HG03469 (cell line): ENCODE measurements around the gene CDC42EP3.

Experiments
- ATAC-seq: cut with Tn5 transposase; IDR thresholded peaks from one replicate; pipeline ENCODE4 v1.9.1; 2021; ENCODE audit warnings: mild to moderate bottlenecking, moderate library complexity, moderate number of reproducible peaks; ENCODE audit not compliant: unreplicated experiment

The CDC42EP3 gene

DNA sequence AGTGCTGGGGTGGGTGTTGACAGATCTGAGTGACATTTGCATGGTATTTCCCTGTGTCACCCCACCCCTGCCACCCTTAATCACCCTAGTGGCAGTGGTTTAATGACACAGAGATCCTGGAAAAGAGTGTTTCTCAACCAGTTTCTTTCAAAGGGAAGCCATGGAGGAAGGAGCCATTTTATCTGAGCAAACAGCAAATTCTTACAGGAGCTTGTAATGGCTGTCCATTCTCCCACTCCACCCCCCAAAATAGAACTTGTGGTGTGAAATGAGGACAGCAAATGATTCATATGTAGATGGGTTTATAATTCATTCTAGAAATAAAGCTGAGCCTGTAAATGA lies 51.5 kb downstream of the CDC42EP3 start:
- no peak for ATAC-seq

DNA sequence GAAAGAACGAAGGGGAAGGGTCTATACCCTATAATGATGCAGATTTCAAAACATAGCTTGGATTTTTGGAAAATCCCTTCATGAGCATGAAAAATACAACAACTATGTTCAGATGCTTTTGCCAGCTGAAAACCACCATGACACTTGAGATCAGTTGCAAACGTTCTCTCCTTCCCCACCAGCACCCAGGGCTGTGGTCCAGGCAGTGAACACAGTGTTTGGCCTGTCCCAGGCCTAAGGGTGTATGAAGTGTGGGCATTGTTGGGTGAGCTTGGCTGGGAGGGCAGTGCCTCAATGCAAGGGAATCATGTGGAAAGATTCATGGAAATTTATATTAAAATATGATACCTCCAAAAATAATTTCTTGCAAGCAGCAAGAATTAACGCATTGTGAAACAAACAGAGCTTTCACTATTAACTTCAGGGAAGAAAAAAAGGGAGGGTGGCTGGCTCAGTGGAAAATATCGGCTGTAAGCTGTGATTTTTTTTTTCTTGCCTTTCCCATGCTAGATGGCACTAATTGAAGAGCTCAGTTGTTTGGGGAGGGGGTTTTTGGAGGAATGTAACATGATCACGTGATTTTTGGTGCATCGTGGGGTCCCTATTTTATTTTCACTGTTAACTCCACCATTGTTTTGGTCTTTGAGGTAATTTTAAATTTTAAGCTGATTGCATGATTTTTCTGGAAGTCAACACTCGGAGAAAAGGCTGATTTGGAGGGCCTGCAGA lies 52.0 kb downstream of the CDC42EP3 start:
- ATAC-seq, result no peak

DNA sequence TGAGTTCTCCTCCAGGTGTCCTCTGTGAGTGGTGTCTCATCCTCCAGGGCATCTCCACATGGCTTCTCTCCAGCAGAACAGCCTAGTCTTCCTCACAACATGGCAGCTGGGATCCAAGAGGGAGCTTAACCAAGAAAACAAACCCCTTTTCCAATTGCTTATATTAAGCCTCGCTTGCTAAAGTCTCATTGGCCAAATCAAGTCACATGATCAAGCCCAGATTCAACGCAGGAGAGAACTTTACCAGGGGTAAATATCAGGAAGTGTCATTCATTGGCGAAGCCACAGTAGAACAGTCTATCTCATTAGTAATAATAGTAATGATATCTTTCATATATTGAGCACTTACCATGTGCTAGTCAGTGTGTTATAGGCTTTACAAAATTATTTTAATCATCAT lies 53.1 kb downstream of the CDC42EP3 start:
- no peak for ATAC-seq

DNA sequence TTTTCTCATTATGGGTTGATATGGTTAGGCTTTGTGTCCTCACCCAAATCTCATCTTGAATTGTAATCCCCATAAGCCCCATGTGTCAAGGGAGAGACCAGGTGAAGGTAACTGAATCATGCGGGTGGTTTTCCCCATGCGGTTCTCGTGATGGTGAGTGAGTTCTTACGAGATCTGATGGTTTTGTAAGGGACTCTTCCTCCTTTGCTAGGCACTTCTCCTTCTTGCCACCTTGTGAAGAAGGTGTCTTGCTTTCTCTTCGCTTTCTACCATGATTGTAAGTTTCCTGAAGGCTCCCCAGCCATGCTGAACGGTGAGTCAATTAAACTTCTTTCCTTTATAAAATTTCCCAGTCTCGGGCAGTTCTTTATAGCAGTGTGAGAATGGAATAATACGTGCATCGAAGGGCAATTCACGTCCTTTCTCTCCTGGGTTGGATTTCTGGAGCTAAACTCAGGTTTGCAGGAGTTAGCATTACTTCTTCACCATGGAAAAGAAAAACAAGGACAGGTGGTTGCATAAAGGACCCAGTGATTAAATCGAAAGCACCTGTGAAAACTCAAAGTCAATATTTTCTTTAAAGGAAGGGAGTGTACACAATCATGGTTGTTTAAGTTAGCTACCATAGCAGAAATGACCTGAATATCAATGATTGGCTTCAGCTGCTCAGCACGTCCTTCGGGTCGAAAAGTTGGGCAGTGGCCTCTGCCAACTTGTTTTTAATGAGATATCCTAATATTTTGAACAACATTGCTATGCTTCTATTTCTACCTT lies 54.1 kb downstream of the CDC42EP3 start:
- ATAC-seq, result no peak

DNA sequence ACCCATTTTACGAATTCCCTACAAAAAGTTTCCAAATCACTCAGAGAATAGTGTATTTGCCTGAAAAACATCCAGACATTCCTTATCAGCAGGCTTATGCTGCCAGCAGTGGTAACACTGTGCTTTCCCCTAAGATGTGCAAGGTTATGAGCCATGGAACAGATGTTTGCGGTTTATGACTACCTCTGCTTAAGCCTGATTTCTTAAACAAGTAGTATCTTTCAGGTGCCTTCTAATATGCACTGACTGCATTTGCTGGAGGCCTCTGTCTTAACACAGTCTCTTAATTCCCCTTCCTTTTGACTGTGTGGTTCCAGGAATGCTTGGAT lies 54.8 kb downstream of the CDC42EP3 start:
- no peak for ATAC-seq

DNA sequence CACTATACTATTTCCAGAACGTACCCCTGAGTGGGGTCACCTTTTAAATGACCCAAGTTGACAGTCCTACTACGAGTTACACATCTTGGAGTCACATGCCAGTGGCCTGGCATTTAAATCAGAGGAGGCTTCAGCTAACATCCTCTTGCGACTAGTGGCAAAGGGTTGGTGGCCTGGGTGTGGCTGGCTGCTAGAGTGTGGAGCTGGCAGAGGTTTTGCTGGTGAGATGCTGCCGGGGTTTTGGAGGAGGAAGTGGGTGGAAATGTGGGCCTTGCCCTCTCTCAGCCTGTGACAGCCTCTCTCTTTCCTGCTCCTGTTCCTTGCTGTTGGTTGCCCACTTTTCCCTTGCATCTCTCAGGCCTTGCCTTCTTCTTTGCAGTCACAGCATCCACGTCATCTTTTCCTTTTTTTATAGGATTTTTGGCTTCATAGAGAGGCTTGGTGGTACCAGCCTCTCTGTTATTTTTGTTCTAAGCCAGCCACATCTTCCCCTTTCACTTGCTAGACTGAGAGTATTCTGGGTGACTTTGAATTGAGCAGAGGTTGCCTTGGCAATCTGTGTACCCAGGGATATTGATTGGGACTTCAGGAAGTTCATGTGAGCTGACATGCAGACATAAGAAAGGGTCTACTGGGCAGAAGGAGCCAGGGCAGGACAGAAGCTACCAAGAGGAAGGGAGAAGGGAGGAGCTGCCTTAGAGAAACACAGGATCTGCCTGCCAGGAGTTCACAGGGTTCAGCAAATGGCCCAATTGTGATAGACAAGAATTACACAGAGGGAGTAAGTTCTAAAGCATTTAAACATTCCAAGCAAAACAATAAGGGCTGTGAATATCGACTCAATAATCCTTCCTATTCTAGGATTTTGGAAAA lies 55.4 kb downstream of the CDC42EP3 start:
- ATAC-seq, result no peak

DNA sequence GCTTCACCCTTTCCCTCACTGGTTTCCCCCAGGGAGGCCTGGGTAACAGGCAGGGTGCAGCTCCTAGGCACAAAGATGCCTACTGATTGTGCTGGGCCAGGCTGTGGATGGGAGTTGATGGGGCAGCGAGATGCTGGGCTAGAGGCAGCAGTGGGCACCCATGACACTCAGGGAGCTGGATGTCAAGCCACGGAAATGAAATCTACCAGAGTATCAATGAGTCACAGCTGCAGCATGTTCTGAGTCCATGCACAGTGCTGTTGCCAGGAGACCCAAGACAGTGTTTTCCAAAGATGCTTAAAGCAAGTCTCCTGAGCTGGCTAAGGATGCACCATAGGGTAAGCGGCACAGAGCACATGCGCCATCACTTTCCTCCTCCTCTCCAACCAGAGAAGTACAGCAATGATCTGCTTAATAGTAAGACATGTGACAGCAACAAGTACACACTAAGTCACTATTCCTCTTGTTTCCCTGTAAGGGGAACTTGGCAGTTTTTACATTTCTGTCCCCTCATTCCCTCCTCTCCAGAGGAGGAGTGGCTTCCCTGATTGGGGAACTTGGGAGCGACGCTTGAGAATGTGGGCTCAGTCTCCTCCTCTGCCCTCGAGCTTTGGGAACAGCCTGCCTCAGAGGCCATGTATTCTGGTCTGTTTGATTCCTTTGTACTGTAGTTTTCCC lies 57.2 kb downstream of the CDC42EP3 start:
- ATAC-seq, result no peak

DNA sequence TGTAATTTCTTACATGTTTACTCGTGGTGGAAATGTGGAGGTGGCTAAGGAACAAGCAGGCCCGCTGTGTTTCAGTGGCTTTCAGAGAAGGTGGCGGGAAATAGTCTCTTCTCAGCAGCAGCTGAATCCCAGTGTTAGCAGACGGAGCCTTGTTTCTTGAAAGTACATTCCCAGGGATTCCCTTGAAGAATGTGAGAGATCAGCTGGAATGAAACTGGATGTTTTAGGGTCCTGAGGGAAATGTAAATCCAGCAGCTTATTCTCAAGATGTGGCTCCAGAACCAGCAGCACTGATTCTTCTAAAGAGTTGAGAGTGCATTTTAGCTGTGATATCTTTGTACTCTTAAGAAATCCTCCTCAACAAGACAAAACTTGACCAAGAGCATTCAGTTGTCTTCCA lies 59.1 kb downstream of the CDC42EP3 start:
- ATAC-seq, result no peak

DNA sequence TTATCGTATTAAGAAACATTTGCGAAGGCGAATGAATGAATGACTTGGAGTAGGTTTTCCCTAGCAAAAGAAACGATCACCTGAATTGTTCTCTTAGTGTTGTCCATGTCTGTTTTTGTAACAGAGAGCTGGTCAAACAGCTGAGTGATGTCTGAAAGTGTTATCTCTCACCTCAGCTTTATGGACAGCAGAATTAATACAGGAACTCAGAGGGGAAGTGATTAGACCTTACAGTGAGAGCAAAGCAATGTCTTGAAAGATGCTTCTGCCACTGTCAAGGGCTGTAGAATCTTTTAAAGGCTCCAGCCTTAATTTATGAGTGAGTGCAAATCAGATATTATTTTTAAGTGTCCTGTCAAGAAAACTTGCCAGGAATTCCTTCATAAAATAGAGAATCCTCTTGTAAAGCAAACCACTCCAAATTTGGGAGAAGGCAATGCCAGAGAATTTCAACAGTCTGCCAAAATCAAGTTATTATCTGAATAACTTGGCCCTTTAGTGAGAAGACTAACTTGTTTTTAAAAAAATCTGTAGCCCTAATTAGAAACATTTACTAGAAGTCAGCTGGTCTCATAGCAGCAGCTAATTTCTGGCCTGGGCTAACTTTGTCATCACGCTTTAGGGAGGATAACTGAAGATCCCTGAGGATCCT lies 60.7 kb downstream of the CDC42EP3 start:
- ATAC-seq, result no peak

DNA sequence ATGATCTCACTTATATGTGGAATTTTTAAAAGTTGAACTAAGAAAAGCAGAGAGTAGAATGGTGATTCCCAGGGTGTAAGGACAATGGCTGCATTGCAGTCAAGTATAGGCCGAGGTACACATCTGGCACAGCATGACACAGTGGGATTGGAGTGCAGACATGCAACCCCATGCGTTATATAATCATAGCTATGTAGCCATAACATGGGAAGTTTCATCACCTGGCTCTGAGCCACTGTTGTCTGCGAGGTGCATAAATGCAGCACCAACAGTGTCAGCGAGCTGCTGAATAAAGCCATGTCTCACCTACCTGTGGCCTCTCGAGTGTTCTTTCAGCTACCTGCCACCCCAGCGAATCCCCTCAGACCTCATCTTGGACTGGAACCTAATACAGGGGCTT lies 61.7 kb downstream of the CDC42EP3 start:
- no peak for ATAC-seq

DNA sequence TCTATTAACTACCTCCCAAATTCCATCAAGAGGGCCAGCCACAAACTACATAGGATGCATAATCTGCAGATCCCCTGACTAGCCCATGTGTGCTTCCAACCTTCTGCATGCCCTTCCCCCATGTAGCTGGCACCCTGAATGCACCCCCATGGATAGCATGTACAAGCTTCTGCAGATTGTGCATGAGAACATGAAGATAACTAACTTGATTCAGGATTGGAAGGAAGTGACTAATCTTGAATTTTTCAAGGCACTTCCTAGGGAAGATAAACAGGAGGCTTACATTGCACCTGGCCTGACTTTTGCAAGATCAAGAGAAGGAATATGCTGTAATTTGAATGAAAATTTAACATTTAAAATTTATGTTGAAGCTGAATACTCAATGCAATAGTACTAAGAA lies 66.7 kb downstream of the CDC42EP3 start:
- ATAC-seq, result no peak

DNA sequence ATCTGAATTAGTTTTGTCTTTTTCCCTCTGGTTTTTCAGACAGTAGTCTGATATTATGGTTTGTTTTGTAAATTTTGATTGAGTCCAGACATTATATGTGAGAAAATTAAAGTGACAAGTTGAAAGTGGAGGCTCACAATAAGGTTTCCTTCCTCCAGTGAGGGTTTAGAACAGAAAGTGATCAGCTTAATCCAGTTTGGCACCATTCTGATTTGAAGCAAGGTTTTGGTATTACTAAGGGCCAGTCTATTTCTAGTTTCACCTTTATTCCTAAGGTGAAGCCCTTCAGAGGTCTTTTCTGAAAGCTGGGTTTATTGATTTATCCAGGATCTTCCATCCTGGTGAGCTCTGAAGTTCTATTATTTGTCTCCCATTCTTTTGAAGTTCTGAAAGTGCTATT lies 68.7 kb downstream of the CDC42EP3 start:
- ATAC-seq, result no peak

DNA sequence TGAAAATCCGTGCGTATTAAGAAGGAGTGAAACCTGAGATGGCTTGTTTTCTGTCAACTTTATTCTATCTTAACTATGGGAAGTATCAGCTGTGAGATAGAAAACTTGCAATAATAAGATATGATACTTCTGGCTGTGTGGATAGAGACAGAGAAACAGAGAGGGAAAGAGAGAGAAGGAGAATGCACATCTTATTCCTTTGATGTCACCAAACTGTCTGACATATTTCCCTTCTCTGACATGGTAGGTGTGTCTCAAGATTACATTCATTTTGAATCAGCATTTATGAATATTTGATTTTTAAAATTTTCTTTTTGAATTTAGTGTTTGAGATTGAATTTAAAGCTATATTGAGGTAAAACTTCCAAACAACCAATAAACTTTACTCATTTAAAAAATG lies 69.4 kb downstream of the CDC42EP3 start:
- no peak for ATAC-seq

DNA sequence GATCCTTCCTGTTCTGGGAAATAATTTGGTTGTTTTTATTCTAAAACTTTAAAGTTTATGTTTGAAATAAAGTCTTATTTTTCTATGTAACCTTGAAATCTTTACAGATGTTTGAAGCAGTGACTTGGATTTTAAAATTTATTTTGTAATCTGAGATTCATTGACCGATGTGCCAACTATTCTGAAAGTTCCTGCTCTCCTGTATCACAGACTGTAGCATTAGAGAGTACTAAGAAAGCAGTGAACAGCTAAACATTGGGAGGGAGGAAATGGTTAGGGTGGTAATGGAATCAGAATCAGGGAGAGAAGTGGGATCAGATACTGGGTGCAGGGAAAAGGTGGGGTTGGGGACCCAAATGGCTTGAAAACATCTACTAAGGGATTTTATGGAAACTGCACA lies 69.9 kb downstream of the CDC42EP3 start:
- ATAC-seq, result no peak

DNA sequence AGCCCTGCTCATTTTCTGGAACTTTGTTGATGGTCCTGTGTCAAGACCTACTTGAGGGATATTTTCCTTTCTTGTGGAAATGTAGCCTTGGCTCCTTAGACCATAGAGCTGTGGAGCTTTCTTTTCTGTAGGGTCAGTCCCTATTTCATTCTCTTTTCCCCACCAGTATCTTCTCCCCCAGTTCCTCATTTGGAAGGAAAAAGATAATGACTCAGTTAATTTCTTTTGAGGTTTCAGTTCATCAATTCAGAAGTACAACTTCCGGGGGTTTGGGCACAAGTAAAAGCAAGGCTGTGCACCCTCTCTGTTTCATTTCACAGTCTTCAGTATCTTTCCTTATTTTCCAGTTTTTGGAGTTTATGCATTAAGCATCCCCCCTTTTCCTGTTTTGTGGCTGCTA lies 70.7 kb downstream of the CDC42EP3 start:
- no peak for ATAC-seq

DNA sequence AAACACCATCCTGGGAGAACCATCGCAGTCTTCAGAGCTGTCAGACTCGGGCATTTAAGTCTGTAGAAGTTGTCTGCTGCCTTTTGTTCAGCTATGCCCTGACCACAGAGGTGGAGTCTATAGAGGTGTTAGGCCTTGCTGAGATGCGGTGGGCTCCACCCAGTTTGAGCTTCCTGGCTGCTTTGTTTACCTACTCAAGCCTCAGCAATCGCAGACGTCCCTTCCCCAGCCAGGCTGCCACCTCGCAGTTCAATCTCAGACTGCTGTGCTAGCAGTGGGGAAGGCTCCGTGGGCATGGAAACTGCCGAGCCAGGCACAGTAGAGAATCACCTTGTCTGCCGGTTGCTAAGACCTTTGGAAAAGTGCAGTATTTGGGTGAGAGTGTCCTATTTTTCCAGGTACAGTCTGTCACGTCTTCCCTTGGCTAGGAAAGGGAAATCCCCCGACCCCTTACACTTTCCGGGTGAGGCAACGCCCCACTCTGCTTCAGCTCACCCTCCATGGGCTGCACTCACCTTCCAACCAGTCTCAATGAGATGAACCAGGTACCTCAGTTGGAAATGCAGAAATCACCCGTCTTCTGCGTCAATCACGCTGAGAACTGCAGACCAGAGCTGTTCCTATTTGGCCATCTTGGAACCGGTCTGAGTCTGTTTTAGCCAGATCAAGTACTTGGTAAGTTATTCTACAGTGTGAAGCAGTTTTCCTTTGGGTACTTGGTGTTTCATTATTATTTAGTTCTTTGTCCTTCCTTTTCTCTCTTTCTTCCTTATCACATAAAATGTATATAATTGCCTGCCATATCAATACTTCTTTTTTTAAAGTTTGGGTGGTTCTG lies 71.5 kb downstream of the CDC42EP3 start:
- ATAC-seq, result no peak

DNA sequence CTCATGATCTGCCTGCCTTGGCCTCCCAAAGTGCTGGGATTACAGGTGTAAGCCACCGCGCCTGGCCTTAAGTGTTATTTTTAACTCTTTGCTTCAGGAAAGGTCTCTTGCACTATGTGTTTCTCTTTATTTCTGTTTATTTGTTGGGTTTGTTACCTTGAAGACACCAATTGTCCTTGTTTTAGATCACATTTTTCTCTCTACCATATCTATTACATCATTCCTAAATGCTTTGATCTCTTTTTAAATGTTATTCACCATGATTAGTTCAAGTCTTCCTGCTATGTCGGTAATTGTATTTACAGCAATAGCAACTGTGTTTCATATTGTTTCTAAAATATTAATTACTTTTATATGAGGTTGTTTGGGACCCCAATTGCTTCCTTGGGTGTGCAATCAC lies 77.7 kb downstream of the CDC42EP3 start:
- no peak for ATAC-seq

DNA sequence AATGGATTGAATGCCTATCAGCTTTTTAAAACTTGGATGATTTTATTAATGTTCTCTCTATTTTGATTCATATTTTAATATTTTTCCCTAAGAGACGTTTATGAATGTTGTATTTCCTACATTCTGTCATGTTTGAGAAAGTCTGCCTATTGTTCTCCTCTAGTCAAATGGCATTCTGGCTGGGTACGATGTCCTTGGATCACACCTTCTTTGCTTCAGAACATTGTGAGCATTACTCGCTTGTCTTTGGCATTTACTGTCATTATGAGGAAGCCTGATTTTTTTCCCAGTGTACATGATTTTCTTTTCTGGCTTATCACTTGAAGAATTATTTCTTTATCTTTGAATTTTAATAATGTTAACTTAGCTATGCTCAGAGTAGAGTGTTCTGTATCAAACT lies 78.4 kb downstream of the CDC42EP3 start:
- no peak for ATAC-seq
